ENCODE results near the gene PRR16.

PRR16 gene

DNA sequence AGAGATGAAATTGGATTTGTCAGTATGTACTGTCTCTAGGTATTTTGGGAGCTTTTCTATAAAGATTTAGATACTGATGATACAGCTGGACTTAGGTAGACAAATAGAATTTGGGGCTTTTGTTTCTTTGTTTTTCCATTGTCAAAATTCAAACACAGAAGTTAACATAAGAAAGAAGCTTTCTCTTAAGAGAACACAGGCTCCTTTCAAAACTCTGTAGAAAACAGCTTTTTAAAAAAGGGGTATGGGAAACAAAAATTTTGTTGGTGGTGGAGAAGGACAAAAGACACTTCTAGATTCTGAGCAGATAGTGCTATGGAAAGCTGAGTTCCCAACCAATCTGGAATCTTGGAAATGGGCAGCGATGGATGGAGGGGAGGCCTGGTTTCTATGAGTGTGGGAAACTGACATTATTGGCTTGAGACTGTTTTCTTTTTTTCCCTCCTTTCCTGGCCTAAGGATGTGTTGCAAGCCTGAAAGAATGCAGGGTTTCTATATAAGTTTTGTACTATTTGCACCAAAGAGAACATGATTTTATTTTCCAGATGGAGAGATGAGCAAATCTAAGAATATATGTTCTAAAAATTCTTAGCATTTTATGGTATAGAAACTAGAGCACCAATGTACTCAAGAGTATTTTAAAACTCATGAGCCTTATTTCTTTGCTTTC, 240.0 kb downstream of the PRR16 start:
- H3K27ac ChIP-seq (ENCODE audit: low read depth, low read length): no peak overlapping the region
- H3K27me3 ChIP-seq (ENCODE audit: low read length): no peaks in the 10 kb centered on the region
- no peaks in the 10 kb centered on the region for H3K36me3 ChIP-seq (ENCODE audit: low read length)
- H3K9ac ChIP-seq (ENCODE audit: low read length): no peak overlapping the region
- no peaks in the 10 kb centered on the region for H3K79me2 ChIP-seq (ENCODE audit: insufficient read depth, low read length)
- H4K20me1 ChIP-seq (ENCODE audit: low read depth, low read length): no peaks in the 10 kb centered on the region
- H3K9me3 ChIP-seq (ENCODE audit: insufficient read depth, low read length): no peaks in the 10 kb centered on the region
- no peak overlapping the region for H2AFZ ChIP-seq (ENCODE audit: low read depth, low read length, severe bottlenecking)
- TF ChIP-seq, protein P1, sequence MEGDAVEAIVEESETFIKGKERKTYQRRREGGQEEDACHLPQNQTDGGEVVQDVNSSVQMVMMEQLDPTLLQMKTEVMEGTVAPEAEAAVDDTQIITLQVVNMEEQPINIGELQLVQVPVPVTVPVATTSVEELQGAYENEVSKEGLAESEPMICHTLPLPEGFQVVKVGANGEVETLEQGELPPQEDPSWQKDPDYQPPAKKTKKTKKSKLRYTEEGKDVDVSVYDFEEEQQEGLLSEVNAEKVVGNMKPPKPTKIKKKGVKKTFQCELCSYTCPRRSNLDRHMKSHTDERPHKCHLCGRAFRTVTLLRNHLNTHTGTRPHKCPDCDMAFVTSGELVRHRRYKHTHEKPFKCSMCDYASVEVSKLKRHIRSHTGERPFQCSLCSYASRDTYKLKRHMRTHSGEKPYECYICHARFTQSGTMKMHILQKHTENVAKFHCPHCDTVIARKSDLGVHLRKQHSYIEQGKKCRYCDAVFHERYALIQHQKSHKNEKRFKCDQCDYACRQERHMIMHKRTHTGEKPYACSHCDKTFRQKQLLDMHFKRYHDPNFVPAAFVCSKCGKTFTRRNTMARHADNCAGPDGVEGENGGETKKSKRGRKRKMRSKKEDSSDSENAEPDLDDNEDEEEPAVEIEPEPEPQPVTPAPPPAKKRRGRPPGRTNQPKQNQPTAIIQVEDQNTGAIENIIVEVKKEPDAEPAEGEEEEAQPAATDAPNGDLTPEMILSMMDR (IDR thresholded peaks at IDR 0.05; ENCODE audit: insufficient read depth, low read length, poor library complexity, severe bottlenecking): no peak
- TF ChIP-seq EZH2phosphoT487 (conservative IDR thresholded peaks at IDR 0.05; ENCODE audit: low read length): no peak
- no peaks in the 10 kb centered on the region for H3F3A ChIP-seq (ENCODE audit: insufficient read depth)
- no peak overlapping the region for H3K4me3 ChIP-seq (ENCODE audit: insufficient read depth, low read length, poor library complexity, severe bottlenecking)
- H3K4me2 ChIP-seq (ENCODE audit: low read depth, low read length, poor library complexity, severe bottlenecking): no peak overlapping the region
- H3K9me2 ChIP-seq (replicated peaks; ENCODE audit: insufficient read depth, low read length): no peaks in the 10 kb centered on the region

GRCh38 chr5:120706877-120707276, 242.8 kb downstream of the PRR16 start:
- Histone ChIP-seq H2AFZ (ENCODE audit: low read depth, low read length, severe bottlenecking) (no peak overlapping the region), H3K27me3 (ENCODE audit: low read length) (no peaks in the 10 kb centered on the region), H3K27ac (ENCODE audit: low read depth, low read length) (no peak overlapping the region), H3K36me3 (ENCODE audit: low read length) (no peaks in the 10 kb centered on the region), H3F3A (ENCODE audit: insufficient read depth) (no peaks in the 10 kb centered on the region), H4K20me1 (ENCODE audit: low read depth, low read length) (no peaks in the 10 kb centered on the region), H3K9ac (ENCODE audit: low read length) (no peak overlapping the region), H3K79me2 (ENCODE audit: insufficient read depth, low read length) (no peaks in the 10 kb centered on the region), H3K4me3 (ENCODE audit: insufficient read depth, low read length, poor library complexity, severe bottlenecking) (no peak overlapping the region), H3K9me2 (replicated peaks; ENCODE audit: insufficient read depth, low read length) (no peaks in the 10 kb centered on the region), H3K9me3 (ENCODE audit: insufficient read depth, low read length) (no peaks in the 10 kb centered on the region), H3K4me2 (ENCODE audit: low read depth, low read length, poor library complexity, severe bottlenecking) (no peak overlapping the region)
- no peak for TF ChIP-seq EZH2phosphoT487 (conservative IDR thresholded peaks at IDR 0.05; ENCODE audit: low read length)
- TF ChIP-seq, protein P1 (IDR thresholded peaks at IDR 0.05; ENCODE audit: insufficient read depth, low read length, poor library complexity, severe bottlenecking): no peak

- no peak overlapping the region for H2AFZ ChIP-seq (ENCODE audit: low read depth, low read length, severe bottlenecking)
- H3F3A ChIP-seq (ENCODE audit: insufficient read depth): no peaks in the 10 kb centered on the region
- H3K4me3 ChIP-seq (ENCODE audit: insufficient read depth, low read length, poor library complexity, severe bottlenecking): no peak overlapping the region
- H3K9me3 ChIP-seq (ENCODE audit: insufficient read depth, low read length): no peaks in the 10 kb centered on the region
- H3K27ac ChIP-seq (ENCODE audit: low read depth, low read length): no peak overlapping the region
- TF ChIP-seq, protein P1 (IDR thresholded peaks at IDR 0.05; ENCODE audit: insufficient read depth, low read length, poor library complexity, severe bottlenecking): no peak
- TF ChIP-seq EZH2phosphoT487 (conservative IDR thresholded peaks at IDR 0.05; ENCODE audit: low read length): no peak
- no peaks in the 10 kb centered on the region for H3K36me3 ChIP-seq (ENCODE audit: low read length)
- no peaks in the 10 kb centered on the region for H4K20me1 ChIP-seq (ENCODE audit: low read depth, low read length)
- H3K79me2 ChIP-seq (ENCODE audit: insufficient read depth, low read length): no peaks in the 10 kb centered on the region
- no peak overlapping the region for H3K9ac ChIP-seq (ENCODE audit: low read length)
- H3K4me2 ChIP-seq (ENCODE audit: low read depth, low read length, poor library complexity, severe bottlenecking): no peak overlapping the region
- no peaks in the 10 kb centered on the region for H3K27me3 ChIP-seq (ENCODE audit: low read length)
- H3K9me2 ChIP-seq (replicated peaks; ENCODE audit: insufficient read depth, low read length): no peaks in the 10 kb centered on the region
Measured at GRCh38 chr5:120717381-120717780, 253.3 kb downstream of the PRR16 start.
